H9 (cell line): ENCODE data around the gene C6orf120. TPM values are rescaled to one million over a fixed set of nuclear protein-coding genes. Genes with fewer than 3 reads are reported as not detected.

Experiments
- DNase-seq: peaks from one replicate; pipeline ENCODE4 v3.0.0-alpha.2; 2017
- H2AFZ ChIP-seq: one replicate; pipeline ENCODE4 v1.6.1; 2013; ENCODE audit warnings: mild to moderate bottlenecking, low read length, control low read depth, moderate library complexity
- H2AK5ac ChIP-seq: 2 replicates; pipeline ENCODE4 v1.6.1; 2013; ENCODE audit warnings: low read length, control low read depth, mixed read lengths; ENCODE audit not compliant: insufficient read length
- H2BK120ac ChIP-seq: one replicate; pipeline ENCODE4 v1.6.1; 2013; ENCODE audit warnings: low read depth, mild to moderate bottlenecking, low read length, control low read depth, inconsistent platforms; ENCODE audit not compliant: poor library complexity, severe bottlenecking
- H2BK12ac ChIP-seq: 2 replicates; pipeline ENCODE4 v1.6.1; 2013; ENCODE audit warnings: low read length, control low read depth, mixed read lengths, low read depth; ENCODE audit not compliant: insufficient read length
- H2BK15ac ChIP-seq: 2 replicates; pipeline ENCODE4 v1.6.1; 2013; ENCODE audit warnings: low read depth, low read length, control low read depth
- H2BK20ac ChIP-seq: one replicate; pipeline ENCODE4 v1.6.1; 2013; ENCODE audit warnings: low read depth, mild to moderate bottlenecking, low read length, control low read depth, inconsistent platforms; ENCODE audit not compliant: poor library complexity, severe bottlenecking
- H2BK5ac ChIP-seq: 2 replicates; pipeline ENCODE4 v1.6.1; 2013; ENCODE audit warnings: low read length, control low read depth, mixed read lengths; ENCODE audit not compliant: insufficient read length
- H3K14ac ChIP-seq: 2 replicates; pipeline ENCODE4 v1.6.1; 2013; ENCODE audit warnings: low read length, control low read depth; ENCODE audit not compliant: insufficient read depth
- H3K18ac ChIP-seq: 2 replicates; pipeline ENCODE4 v1.6.1; 2013; ENCODE audit warnings: low read depth, mild to moderate bottlenecking, mixed read lengths, low read length, control low read depth; ENCODE audit not compliant: insufficient read length
- H3K23ac ChIP-seq: 2 replicates; pipeline ENCODE4 v1.6.1; 2013; ENCODE audit warnings: low read length, control low read depth, mixed read lengths, low read depth; ENCODE audit not compliant: insufficient read length
- H3K23me2 ChIP-seq: 2 replicates; pipeline ENCODE4 v1.6.1; 2013; ENCODE audit warnings: low read depth, mild to moderate bottlenecking, mixed read lengths, low read length, control low read depth; ENCODE audit not compliant: insufficient read length, poor library complexity, severe bottlenecking
- H3K27ac ChIP-seq: 2 replicates; pipeline ENCODE4 v1.5.1; 2013; ENCODE audit warnings: low read length, control low read depth, mixed read lengths, low read depth; ENCODE audit not compliant: insufficient read length
- H3K27me3 ChIP-seq: 2 replicates; pipeline ENCODE4 v1.6.1; 2013; ENCODE audit warnings: low read length, control low read depth, inconsistent platforms; ENCODE audit not compliant: insufficient read depth
- H3K4ac ChIP-seq: 2 replicates; pipeline ENCODE4 v1.6.1; 2013; ENCODE audit warnings: low read depth, mild to moderate bottlenecking, control low read depth, inconsistent platforms, low read length, moderate library complexity
- H3K4me1 ChIP-seq: 2 replicates; pipeline ENCODE4 v1.6.1; 2013; ENCODE audit warnings: low read length, control low read depth, inconsistent platforms; ENCODE audit not compliant: insufficient read depth
- H3K4me2 ChIP-seq: 2 replicates; pipeline ENCODE4 v1.6.1; 2013; ENCODE audit warnings: low read length, control low read depth, mixed read lengths; ENCODE audit not compliant: insufficient read length, insufficient read depth
- H3K56ac ChIP-seq: 2 replicates; pipeline ENCODE4 v1.6.1; 2013; ENCODE audit warnings: low read depth, mild to moderate bottlenecking, mixed read lengths, low read length, control low read depth; ENCODE audit not compliant: insufficient read length
- H3K79me1 ChIP-seq: 2 replicates; pipeline ENCODE4 v1.6.1; 2013; ENCODE audit warnings: low read depth, mild to moderate bottlenecking, moderate library complexity, low read length, control low read depth, inconsistent platforms; ENCODE audit not compliant: insufficient read depth, poor library complexity, severe bottlenecking
- H3K79me2 ChIP-seq: 2 replicates; pipeline ENCODE4 v1.6.1; 2013; ENCODE audit warnings: low read length, control low read depth, inconsistent platforms; ENCODE audit not compliant: insufficient read depth
- H3K9ac ChIP-seq: 2 replicates; pipeline ENCODE4 v1.6.1; 2013; ENCODE audit warnings: low read length, control low read depth, mixed read lengths; ENCODE audit not compliant: insufficient read length; ENCODE audit errors: extremely low read depth
- H3K9me3 ChIP-seq: one replicate; pipeline ENCODE4 v1.6.1; 2013; ENCODE audit warnings: low read depth, low read length, inconsistent platforms; ENCODE audit not compliant: control insufficient read depth
- H3T11ph ChIP-seq: one replicate; pipeline ENCODE4 v1.6.1; 2013; ENCODE audit warnings: mild to moderate bottlenecking, low read length, control low read depth, inconsistent platforms
- H4K20me1 ChIP-seq: one replicate; pipeline ENCODE4 v1.6.1; 2013; ENCODE audit not compliant: control insufficient read depth, insufficient read length, insufficient read depth
- H4K5ac ChIP-seq: 2 replicates; pipeline ENCODE4 v1.6.1; 2013; ENCODE audit warnings: low read depth, mild to moderate bottlenecking, mixed read lengths, low read length, control low read depth; ENCODE audit not compliant: insufficient read length
- H4K8ac ChIP-seq: replicated peaks from 2 replicates; pipeline ENCODE4 v1.6.1; 2013; ENCODE audit warnings: low read length, control low read depth, mixed read lengths, low read depth; ENCODE audit not compliant: insufficient read length
- H4K91ac ChIP-seq: 2 replicates; pipeline ENCODE4 v1.6.1; 2013; ENCODE audit warnings: low read depth, mild to moderate bottlenecking, moderate library complexity, mixed read lengths, low read length, control low read depth; ENCODE audit not compliant: insufficient read length
- H3K27ac Mint-ChIP-seq, 3 experiments: 2 replicates in 2 of 3; 3 replicates in 1 of 3; pipeline ENCODE4 v1.8.0; 2020 to 2021; ENCODE audit warnings: mixed read lengths in 3 of 3, mild to moderate bottlenecking in 1 of 3, moderate library complexity in 1 of 3
- H3K27me3 Mint-ChIP-seq: 2 replicates; pipeline ENCODE4 v1.8.0; 2021; ENCODE audit warnings: low read depth, mild to moderate bottlenecking, moderate library complexity, mixed read lengths
- H3K36me3 Mint-ChIP-seq, 3 experiments: 2 replicates in 2 of 3; 3 replicates in 1 of 3; pipeline ENCODE4 v1.8.0; 2020 to 2021; ENCODE audit warnings: low read depth in 3 of 3, mixed read lengths in 3 of 3; ENCODE audit not compliant: insufficient read depth in 1 of 3
- H3K4me1 Mint-ChIP-seq, 2 experiments: 2 replicates each; pipeline ENCODE4 v1.8.0; 2020; ENCODE audit warnings: mixed read lengths in 2 of 2
- H3K4me3 Mint-ChIP-seq, 2 experiments: 2 replicates in 1 of 2; 3 replicates in 1 of 2; pipeline ENCODE4 v1.8.0; 2020 to 2021; ENCODE audit warnings: mild to moderate bottlenecking in 2 of 2, mixed read lengths in 2 of 2, moderate library complexity in 1 of 2
- H3K9me3 Mint-ChIP-seq, 2 experiments: 2 replicates in 1 of 2; 3 replicates in 1 of 2; pipeline ENCODE4 v1.8.0; 2020; ENCODE audit warnings: mild to moderate bottlenecking in 2 of 2, mixed read lengths in 2 of 2, moderate library complexity in 1 of 2
- CTCF ChIP-seq: fragments of 200-600 bp; sonication (generic); conservative IDR thresholded peaks from 3 replicates; pipeline ENCODE4 v1.8.0; 2021; ENCODE audit warnings: antibody characterized with exemption, mild to moderate bottlenecking
- total RNA-seq: library from RNA; stranded (reverse); gene quantifications from 2 replicates; pipeline ENCODE4 v1.2.1, GENCODE V29; 2021

C6orf120 gene
- total RNA-seq, 1 experiment from 2014 or later = 23.2 TPM

GRCh38 chr6:169726963-169727362 is 25.0 kb downstream of the C6orf120 start:
- H2BK12ac ChIP-seq = no peak overlapping the region
- H3K18ac ChIP-seq = no peak overlapping the region
- H3K14ac ChIP-seq = no peak overlapping the region
- H3K4me1 ChIP-seq = no peaks in the 10 kb centered on the region; the same call in 1 of the 2 replicates
- Mint-ChIP-seq H3K27ac (no peak overlapping the region), H3K4me1 (peaks cover 19 to 21% of the 10 kb centered on the region in 2 experiments), H3K9me3 (no peaks in the 10 kb centered on the region; a peak in 2 of 5 replicates), H3K36me3 (peaks cover 0 to 6% (median 0%) of the 10 kb centered on the region in 3 experiments; a peak in 1 of 7 replicates), H3K4me3 (no peak overlapping the region), H3K27me3 (peaks cover 4% of the 10 kb centered on the region)
- no peak overlapping the region for H2BK120ac ChIP-seq
- H4K5ac ChIP-seq = no peak overlapping the region
- H3K79me1 ChIP-seq = no peaks in the 10 kb centered on the region
- peaks cover 2% of the 10 kb centered on the region; the same call in 1 of the 2 replicates for H3K79me2 ChIP-seq
- TF ChIP-seq CTCF = no peak
- H3K23ac ChIP-seq = no peak overlapping the region
- H4K91ac ChIP-seq = no peak overlapping the region
- H2AFZ ChIP-seq = no peak overlapping the region
- no peak overlapping the region for H3T11ph ChIP-seq
- H3K56ac ChIP-seq = no peak overlapping the region
- no peak overlapping the region for H2BK5ac ChIP-seq
- H3K4me2 ChIP-seq = no peak overlapping the region
- H3K27me3 ChIP-seq = no peaks in the 10 kb centered on the region
- peaks cover 18% of the 10 kb centered on the region for H3K23me2 ChIP-seq
- no peak overlapping the region for H4K8ac ChIP-seq
- H3K27ac ChIP-seq = no peak overlapping the region
- no peaks in the 10 kb centered on the region for H4K20me1 ChIP-seq
- no peak for DNase-seq
- no peak overlapping the region for H3K4ac ChIP-seq
- H3K9me3 ChIP-seq = no peaks in the 10 kb centered on the region
- no peak overlapping the region for H2BK15ac ChIP-seq
- no peak overlapping the region for H3K9ac ChIP-seq
- no peak overlapping the region for H2AK5ac ChIP-seq
- H2BK20ac ChIP-seq = no peak overlapping the region
